Peyer's patch (tissue), 4 donors: ENCODE measurements around the gene ACTL8.

Experiments used
- CTCF ChIP-seq, 6 experiments: fragments of 450-650 bp in 4 of 6; fragments of 200-600 bp in 2 of 6; sonication (generic) in 1 of 6; IDR thresholded peaks; one replicate each; pipeline ENCODE4 v1.5.1; 2017 to 2019; ENCODE audit warnings: antibody characterized with exemption in 6 of 6, mild to moderate bottlenecking in 3 of 6, moderate library complexity in 1 of 6
- POLR2A ChIP-seq, 2 donors: fragments of 450-650 bp; IDR thresholded peaks; one replicate each; pipeline ENCODE4 v1.5.1; 2017; ENCODE audit warnings: antibody characterized with exemption in 2 of 2, mild to moderate bottlenecking in 2 of 2, moderate library complexity in 2 of 2

DNA sequence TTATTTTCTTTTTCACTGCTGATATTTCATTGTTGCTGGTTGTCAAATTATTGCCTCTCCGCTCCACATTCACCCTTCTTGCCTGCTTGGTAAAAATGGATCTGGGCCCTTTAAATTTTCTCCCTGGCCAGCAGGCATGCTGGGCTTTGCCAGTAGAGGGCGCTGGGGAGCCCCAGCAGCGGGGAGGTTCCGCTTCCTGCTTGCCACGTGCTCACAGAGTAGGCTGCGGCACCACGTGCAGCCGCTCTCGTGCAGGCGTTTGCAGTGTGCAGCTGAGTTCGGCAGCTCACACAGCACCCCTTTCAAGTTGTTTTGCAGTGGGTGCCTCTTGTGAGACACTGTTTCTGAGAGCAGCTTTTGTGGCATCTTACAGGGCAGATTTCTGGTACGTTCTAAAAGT lies at the start of gene ACTL8:
- no peak for TF ChIP-seq POLR2A (IDR thresholded peaks at IDR 0.05)
- no peak for TF ChIP-seq CTCF (IDR thresholded peaks at IDR 0.05)
